ENCODE measurements around the gene PHF21A. TPM values are rescaled to one million over a fixed set of nuclear protein-coding genes. Genes with fewer than 3 reads are reported as not detected.

PHF21A gene
- total RNA-seq, 4 donors from 2014 or later: 28.5 to 53.9 (median 42.2) TPM

DNA sequence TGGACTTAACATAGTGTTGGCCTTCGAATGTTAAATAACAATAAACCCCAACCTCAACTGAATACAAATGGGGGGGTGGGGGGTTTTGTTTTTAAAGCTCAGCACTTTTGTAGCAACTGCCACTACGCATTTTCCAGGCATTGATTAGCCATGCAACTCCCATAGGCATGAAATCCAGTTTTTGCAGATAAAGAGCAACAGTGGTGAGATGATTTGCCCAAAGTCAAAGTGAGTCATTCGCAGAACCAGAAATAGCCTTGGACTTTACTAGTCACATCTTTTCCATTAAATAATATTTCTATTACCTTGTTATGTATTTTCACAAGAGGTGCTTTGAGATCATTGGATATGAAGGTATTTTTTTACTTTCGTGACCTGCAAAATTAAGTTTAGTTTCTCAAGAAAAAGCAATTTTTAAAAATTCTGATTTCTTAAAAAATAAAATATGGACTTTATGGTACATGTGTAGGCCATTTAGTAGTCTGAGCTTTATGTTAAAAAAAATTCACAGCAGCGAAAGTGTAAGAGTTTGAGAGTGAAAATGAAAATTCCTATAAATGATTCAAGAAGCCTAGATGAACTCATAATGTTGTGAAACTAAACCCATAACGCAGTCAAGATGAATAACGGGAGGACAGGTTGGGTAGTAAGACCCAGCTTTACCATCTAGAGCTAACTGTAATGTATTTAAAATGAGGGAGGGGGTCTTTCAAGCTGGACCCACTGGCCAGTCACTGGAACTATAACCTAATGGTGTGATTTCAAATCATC lies 1.9 kb upstream of the PHF21A start:
- Histone ChIP-seq H3K4me1 (peaks cover 0 to 20% (median 2%) of the 10 kb centered on the region in 3 donors), H3K27ac (peak overlapping the region in 3 of 4 donors; percentile 93 to 97 (median 97)), H3K4me3 (peak overlapping the region; percentile 84 to 92), H3K27me3 (no peaks in the 10 kb centered on the region), H3K36me3 (no peaks in the 10 kb centered on the region), H3K9me3 (no peaks in the 10 kb centered on the region)
- WGBS, 2 donors (ENCODE audit: low coverage in 1 of 2): 35 to 57% methylated on average over 6 to 7 of the region's 7 CpGs
- no peak for ATAC-seq
- TF ChIP-seq, protein P1, sequence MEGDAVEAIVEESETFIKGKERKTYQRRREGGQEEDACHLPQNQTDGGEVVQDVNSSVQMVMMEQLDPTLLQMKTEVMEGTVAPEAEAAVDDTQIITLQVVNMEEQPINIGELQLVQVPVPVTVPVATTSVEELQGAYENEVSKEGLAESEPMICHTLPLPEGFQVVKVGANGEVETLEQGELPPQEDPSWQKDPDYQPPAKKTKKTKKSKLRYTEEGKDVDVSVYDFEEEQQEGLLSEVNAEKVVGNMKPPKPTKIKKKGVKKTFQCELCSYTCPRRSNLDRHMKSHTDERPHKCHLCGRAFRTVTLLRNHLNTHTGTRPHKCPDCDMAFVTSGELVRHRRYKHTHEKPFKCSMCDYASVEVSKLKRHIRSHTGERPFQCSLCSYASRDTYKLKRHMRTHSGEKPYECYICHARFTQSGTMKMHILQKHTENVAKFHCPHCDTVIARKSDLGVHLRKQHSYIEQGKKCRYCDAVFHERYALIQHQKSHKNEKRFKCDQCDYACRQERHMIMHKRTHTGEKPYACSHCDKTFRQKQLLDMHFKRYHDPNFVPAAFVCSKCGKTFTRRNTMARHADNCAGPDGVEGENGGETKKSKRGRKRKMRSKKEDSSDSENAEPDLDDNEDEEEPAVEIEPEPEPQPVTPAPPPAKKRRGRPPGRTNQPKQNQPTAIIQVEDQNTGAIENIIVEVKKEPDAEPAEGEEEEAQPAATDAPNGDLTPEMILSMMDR (IDR thresholded peaks at IDR 0.05): no peak
- TF ChIP-seq POLR2A (IDR thresholded peaks at IDR 0.05) (no peak), EP300 (IDR thresholded peaks at IDR 0.05) (no peak), POLR2AphosphoS5 (IDR thresholded peaks at IDR 0.05) (no peak)

DNA sequence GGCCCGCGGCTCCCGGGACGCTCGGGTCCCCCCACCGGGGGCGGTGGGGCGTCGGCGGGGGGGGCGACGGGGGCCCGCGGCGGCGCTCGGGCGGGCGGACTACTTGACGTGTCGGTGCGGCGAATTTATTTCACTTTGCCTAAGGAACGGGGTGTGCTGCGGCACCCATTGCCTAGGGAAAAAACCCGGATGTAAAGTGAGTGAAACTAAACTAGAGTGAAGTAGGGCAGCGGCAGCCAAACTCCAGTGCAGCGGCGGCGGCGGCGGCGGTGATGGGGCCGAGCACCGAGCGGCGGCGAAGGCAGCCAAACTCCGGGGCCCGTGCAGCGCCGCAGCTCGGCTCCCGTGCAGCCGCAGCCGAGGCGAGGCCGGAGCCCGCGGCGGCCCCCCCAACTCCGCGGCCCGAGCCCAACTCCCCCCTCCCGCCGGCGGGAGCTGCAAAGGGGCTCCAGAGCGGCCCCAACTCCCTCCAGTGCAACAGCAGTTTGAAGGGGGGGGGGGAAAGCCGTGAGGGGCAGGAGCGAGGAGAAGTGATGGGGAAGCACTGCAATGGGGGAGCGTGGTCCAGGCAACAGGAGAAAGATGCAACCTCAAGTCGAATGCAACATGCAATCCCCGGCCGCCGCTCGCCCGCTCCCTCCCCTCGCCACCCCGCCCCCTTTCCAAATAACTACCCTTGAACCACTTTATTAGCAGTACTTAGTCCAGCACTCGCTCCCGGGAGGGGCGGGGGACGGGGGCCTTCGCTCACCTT lies 647 bp upstream of the PHF21A start:
- TF ChIP-seq POLR2AphosphoS5 (IDR thresholded peaks at IDR 0.05) (peak; percentile 43), POLR2A (IDR thresholded peaks at IDR 0.05) (peak in 1 of 2 donors; percentile 35)
- TF ChIP-seq, protein P1 (IDR thresholded peaks at IDR 0.05): no peak
- Histone ChIP-seq H3K4me1 (peaks cover 0 to 32% (median 8%) of the 10 kb centered on the region in 3 donors), H3K27ac (peak overlapping the region; percentile 93 to 100 (median 97)), H3K27me3 (no peaks in the 10 kb centered on the region), H3K9me3 (no peaks in the 10 kb centered on the region), H3K4me3 (peak overlapping the region; percentile 84 to 92), H3K36me3 (no peaks in the 10 kb centered on the region)
- WGBS, 2 donors (ENCODE audit: low coverage in 1 of 2): 0 to 1% methylated on average over 12 to 17 of the region's 74 CpGs
- peak; percentile 73 for ATAC-seq

DNA sequence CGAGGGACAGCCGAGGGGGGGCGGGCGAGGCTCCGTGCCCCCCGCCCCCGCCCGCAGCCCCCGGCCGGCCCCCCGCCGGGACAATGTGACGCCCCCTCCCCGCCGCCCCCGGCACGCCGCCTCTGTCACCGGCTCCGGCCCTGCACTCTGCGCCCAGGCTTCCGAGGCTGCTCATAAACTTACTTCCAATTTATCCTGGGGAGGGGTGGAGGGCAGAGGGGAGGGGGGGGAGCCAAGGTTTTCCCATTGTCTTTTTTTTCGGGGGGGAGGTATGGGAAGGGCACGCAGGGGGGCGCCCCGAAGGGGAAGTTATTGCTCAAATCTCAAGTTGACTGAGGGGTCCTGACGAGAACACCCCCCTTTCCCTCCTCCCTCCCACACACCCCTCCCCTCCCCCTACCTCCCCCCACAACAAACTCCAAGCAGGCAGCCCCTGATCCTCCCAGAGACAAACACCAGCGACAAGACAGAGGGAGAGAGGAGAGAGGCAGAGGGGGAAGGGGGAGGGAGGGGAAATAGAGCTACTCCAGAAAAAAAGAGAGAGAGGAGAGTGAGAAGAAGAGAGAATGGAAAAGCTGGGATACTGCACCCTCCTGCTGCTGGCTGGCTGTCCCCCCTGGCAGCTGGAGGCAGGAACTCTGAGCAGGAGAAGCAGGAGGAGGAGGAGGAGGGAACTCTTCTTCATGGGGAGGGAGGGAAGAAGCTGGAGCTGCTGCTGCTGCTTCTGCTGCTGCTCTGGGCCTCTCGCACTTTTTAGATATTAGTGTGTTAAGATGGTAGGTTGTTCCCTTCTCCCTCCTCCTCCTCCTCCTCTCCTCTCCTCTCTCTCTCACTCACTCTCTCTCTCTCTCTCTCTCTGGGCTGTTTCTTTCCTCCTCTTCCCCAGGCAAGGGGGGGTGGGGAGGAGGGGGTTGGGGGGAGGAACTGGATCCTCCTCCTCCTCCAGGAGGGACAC lies 631 bp downstream of the PHF21A start:
- TF ChIP-seq POLR2AphosphoS5 (IDR thresholded peaks at IDR 0.05): no peak
- TF ChIP-seq EP300 (IDR thresholded peaks at IDR 0.05): no peak
- Histone ChIP-seq H3K27ac (peak overlapping the region; percentile 93 to 100 (median 97)), H3K27me3 (no peaks in the 10 kb centered on the region), H3K9me3 (no peaks in the 10 kb centered on the region), H3K4me1 (peaks cover 2 to 45% (median 12%) of the 10 kb centered on the region in 3 donors), H3K4me3 (peak overlapping the region; percentile 92 to 95), H3K36me3 (no peaks in the 10 kb centered on the region)
- 0 to 4% methylated on average over 5 to 6 of the region's 29 CpGs for WGBS, 2 donors (ENCODE audit: low coverage in 1 of 2)
- peak; percentile 23 for ATAC-seq

DNA sequence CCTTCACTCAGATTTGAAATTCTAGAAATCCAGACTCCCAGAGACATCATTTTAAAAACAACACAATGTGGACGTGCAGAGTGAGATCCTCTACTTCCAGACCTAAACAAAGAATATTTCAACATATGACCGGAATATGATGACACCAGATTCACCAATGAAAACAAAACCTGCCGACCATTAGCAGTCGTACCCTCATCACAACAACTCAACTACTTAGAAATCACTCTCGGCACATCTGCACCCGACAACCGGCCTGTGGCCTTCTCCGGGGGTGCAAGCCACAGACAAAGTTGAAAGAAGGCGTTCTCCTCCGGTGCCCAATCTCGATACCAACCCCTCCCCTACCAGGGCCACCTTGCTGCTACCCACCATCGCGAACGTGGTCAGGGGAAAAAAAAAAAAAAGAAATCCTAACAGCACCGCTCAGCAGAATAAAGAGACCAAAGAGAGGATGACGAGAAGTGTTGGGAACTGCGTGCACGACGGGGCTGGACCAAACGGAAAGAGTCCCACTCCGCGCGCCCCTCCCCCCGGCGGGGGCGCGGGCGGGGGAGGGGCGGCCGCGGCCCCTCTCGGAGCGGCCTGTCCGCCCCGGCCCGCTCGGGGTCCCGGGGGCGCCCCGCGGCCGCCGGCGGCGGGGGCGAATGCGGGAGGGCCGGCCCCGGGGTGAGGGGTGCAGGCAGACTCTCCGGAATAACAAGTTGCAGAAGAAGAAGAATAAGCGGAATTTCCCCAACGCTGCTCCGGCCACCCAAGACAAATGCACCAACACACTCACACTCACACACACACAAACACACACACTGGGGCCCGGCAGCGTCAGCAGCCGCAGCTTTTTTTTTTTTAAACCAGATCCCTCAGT lies 1.7 kb downstream of the PHF21A start:
- peak; percentile 22 for TF ChIP-seq POLR2AphosphoS5 (IDR thresholded peaks at IDR 0.05)
- TF ChIP-seq EP300 (IDR thresholded peaks at IDR 0.05): no peak
- TF ChIP-seq POLR2A (IDR thresholded peaks at IDR 0.05): no peak
- TF ChIP-seq, protein P1 (IDR thresholded peaks at IDR 0.05): no peak
- no peak for ATAC-seq
- H3K4me1 ChIP-seq: peaks cover 6 to 55% (median 12%) of the 10 kb centered on the region in 3 donors
- H3K9me3 ChIP-seq: no peaks in the 10 kb centered on the region
- peak overlapping the region; percentile 93 to 100 (median 97) for H3K27ac ChIP-seq
- H3K36me3 ChIP-seq: no peaks in the 10 kb centered on the region
- WGBS, 2 donors (ENCODE audit: low coverage in 1 of 2): 0% methylated on average over 3 to 19 of the region's 56 CpGs
- H3K4me3 ChIP-seq: peak overlapping the region; percentile 92 to 95
- no peaks in the 10 kb centered on the region for H3K27me3 ChIP-seq

All from gastroesophageal sphincter (tissue), 4 donors.